Gastroesophageal sphincter (tissue), 4 donors: ENCODE data around the gene SLC25A44. TPM values are rescaled to one million over a fixed set of nuclear protein-coding genes. Genes with fewer than 3 reads are reported as not detected.
A peak's percentile ranks its signal among the peaks of the same experiment; 100 is the strongest.

Source experiments
- ATAC-seq: fragments of 150-250 bp; one replicate; pipeline ENCODE4 v1.9.1; 2016; ENCODE audit warnings: mild to moderate bottlenecking, moderate library complexity
- H3K27ac ChIP-seq, 4 donors: fragments of 200-600 bp; sonication (generic) in 3 of 4; 1 replicate in 3 of 4; 2 replicates in 1 of 4; pipeline ENCODE4 v1.5.1; 2016 to 2019
- H3K27me3 ChIP-seq: fragments of 200-600 bp; sonication (generic); one replicate; pipeline ENCODE4 v1.5.1; 2019
- H3K36me3 ChIP-seq, 2 donors: fragments of 200-600 bp; sonication (generic); one replicate each; pipeline ENCODE4 v1.5.1; 2019; ENCODE audit warnings: control low read depth in 1 of 2
- H3K4me1 ChIP-seq, 3 donors: fragments of 200-600 bp; sonication (generic); 1 replicate in 2 of 3; 2 replicates in 1 of 3; pipeline ENCODE4 v1.5.1; 2016 to 2019; ENCODE audit warnings: control low read depth in 2 of 3
- H3K4me3 ChIP-seq, 2 donors: fragments of 200-600 bp; sonication (generic); one replicate each; pipeline ENCODE4 v1.5.1; 2019; ENCODE audit warnings: mild to moderate bottlenecking in 1 of 2, moderate library complexity in 1 of 2
- H3K9me3 ChIP-seq, 3 donors: fragments of 200-600 bp; sonication (generic); one replicate each; pipeline ENCODE4 v1.5.1; 2017 to 2019; ENCODE audit warnings: control low read depth in 2 of 3
- EP300 ChIP-seq: sonication (generic); formaldehyde crosslinking; IDR thresholded peaks from one replicate; pipeline ENCODE4 v1.6.1; 2017; ENCODE audit warnings: antibody characterized with exemption, mild to moderate bottlenecking
- POLR2A ChIP-seq, 2 donors: fragments of 450-650 bp; IDR thresholded peaks; one replicate each; pipeline ENCODE4 v1.6.1; 2017; ENCODE audit warnings: antibody characterized with exemption in 2 of 2, mild to moderate bottlenecking in 2 of 2, moderate library complexity in 1 of 2
- POLR2AphosphoS5 ChIP-seq: sonication (generic); formaldehyde crosslinking; IDR thresholded peaks from one replicate; pipeline ENCODE4 v1.6.1; 2017; ENCODE audit warnings: antibody characterized with exemption
- WGBS, 2 donors: methylation state at CpG; one replicate each; pipeline ENCODE4 v1.1.5; 2018; ENCODE audit warnings: low coverage in 1 of 2; 5-methylcytosine and 5-hydroxymethylcytosine counted together
- total RNA-seq, 4 donors: library from RNA; depleted of rRNA; stranded (reverse); fragments of >200 nt; gene quantifications; one replicate each; pipeline ENCODE4 v1.1.0, GENCODE V29; 2016
- TF ChIP-seq, protein P1 (sequence below), 4 experiments: fragments of 200-600 bp in 2 of 4; fragments of 450-650 bp in 2 of 4; sonication (generic) in 1 of 4; IDR thresholded peaks; one replicate each; pipeline ENCODE4 v1.5.1; 2017 to 2019; ENCODE audit warnings: antibody characterized with exemption in 4 of 4, mild to moderate bottlenecking in 2 of 4, moderate library complexity in 2 of 4

SLC25A44 gene
- total RNA-seq, 4 donors from 2014 or later, result 9.4 to 17.0 (median 12.7) TPM

DNA sequence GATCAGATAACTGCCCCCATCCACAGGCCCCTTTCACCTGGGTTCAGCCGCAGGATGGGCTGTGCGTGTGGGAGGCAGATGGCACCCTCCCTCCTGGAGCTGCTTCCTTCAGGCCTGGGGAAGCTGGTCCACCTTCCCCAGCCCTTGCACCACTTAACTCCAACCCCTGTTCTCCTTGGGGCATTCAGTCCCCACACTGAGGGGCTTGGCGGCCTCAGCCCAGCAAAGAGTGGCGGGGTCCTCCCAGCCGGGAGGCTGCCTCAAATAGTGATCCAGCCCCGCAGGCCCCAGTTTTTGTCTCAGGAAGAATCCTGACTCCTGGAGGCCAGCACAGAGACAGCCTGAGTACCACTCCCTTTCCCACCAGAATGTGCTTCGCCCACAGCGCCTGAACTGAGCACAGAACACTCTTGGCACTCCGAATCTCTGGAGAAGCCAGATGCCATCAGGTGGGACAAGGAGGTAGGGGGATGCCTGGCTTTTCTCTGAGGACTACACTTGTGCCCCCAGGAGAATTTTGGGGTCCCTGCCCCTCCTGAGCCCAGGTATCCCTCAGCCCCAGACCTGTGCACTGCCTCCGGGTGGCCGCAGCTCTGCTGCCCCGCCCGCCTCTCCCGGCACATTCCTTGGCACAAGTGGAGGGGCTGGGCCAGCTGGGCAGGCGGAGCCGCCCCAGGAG is 53.0 kb downstream of the SLC25A44 start:
- Histone ChIP-seq H3K4me3 (peak overlapping the region in 1 of 2 donors; percentile 6), H3K4me1 (peaks cover 0 to 35% (median 20%) of the 10 kb centered on the region in 3 donors), H3K27me3 (peaks cover 37% of the 10 kb centered on the region), H3K36me3 (peaks cover 0 to 48% of the 10 kb centered on the region in 2 donors), H3K9me3 (no peaks in the 10 kb centered on the region), H3K27ac (peak overlapping the region in 1 of 4 donors; percentile 4)
- peak; percentile 66 for ATAC-seq
- WGBS, 2 donors, result 44% methylated on average over 5 of the region's 16 CpGs; no CpG with 5 or more reads in 1 of the 2 donors
- no peak for TF ChIP-seq EP300
- no peak for TF ChIP-seq POLR2AphosphoS5
- TF ChIP-seq, protein P1, sequence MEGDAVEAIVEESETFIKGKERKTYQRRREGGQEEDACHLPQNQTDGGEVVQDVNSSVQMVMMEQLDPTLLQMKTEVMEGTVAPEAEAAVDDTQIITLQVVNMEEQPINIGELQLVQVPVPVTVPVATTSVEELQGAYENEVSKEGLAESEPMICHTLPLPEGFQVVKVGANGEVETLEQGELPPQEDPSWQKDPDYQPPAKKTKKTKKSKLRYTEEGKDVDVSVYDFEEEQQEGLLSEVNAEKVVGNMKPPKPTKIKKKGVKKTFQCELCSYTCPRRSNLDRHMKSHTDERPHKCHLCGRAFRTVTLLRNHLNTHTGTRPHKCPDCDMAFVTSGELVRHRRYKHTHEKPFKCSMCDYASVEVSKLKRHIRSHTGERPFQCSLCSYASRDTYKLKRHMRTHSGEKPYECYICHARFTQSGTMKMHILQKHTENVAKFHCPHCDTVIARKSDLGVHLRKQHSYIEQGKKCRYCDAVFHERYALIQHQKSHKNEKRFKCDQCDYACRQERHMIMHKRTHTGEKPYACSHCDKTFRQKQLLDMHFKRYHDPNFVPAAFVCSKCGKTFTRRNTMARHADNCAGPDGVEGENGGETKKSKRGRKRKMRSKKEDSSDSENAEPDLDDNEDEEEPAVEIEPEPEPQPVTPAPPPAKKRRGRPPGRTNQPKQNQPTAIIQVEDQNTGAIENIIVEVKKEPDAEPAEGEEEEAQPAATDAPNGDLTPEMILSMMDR (IDR thresholded peaks at IDR 0.05), result no peak
- no peak for TF ChIP-seq POLR2A (IDR thresholded peaks at IDR 0.05)

DNA sequence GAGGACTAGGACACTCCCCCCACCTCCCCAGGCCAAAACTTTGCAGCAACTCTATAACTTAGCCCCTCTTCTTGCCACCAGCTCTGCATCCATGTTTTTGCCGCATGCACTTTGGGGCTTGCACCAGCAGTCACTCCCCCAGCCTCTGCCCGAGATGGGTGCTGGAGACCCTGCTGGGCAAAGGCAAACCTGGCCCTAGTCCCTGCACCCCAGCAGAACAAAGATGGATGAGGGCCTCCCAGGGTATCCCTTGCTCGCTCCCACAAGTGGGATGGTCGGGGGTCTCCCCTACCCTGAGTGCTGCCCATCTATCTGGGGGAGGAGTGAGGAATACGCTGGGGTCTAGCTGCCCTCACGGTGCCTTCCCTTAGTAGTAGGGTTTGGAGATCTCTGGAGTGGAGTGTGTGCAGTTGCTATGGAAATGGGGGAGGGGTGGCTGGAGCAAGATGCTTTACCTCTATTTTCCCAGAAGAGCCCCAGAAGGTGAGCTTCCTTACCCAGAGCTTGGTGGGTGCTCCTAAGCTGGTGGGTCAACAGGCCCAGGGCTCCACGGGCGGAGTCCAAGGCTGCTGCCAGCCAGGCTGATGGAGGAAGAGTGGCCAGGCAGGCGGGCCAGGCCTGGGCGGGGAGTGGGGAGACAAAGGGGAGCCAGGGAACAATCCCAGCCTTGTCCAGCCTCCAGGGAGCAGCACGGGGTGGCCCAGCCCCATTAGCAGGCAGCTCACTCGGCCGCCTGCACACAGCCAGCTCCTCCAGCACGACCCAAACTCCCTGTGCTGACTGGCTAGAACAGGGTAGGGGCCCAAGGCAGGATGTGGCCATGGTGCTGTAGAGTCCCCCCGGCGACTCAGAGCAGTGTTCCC is 53.8 kb downstream of the SLC25A44 start, which contains the start of gene PAQR6:
TSS of gene PAQR6 (minus strand) at position 597 of the 863 bp plus-strand sequence. CDS start 1,325 bp downstream, outside the sequence.
- 40% methylated on average over 1 of the region's 16 CpGs; no CpG with 5 or more reads in 1 of the 2 donors for WGBS, 2 donors
- H3K27ac ChIP-seq, result peak within 1 kb of the TSS in 2 of 4 donors; percentile 4 to 20
- peak; percentile 17 for ATAC-seq

DNA sequence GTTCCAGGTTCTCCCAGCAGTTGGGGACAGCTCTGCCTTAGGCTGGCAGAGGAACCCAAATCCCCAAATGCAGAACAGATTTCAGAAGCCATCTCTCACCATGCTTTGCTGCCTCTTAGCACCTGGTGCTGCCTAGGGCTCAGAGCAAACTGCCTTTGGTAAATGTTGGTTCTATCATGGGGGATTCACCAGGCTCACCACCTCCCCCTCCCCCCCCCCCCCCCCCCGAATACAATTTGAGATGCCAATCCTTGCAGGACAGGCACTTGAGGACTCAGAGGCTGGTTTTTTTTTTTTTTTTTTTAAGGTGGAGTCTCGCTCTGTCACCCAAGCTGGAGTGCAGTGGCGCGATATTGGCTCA is 54.4 kb downstream of the SLC25A44 start:
- TF ChIP-seq, protein P1 (IDR thresholded peaks at IDR 0.05), result no peak
- TF ChIP-seq POLR2A (IDR thresholded peaks at IDR 0.05) (no peak), EP300 (no peak), POLR2AphosphoS5 (no peak)
- H3K27me3 ChIP-seq, result peaks cover 37% of the 10 kb centered on the region
- H3K4me3 ChIP-seq, result no peak overlapping the region
- peaks cover 0 to 35% (median 20%) of the 10 kb centered on the region in 3 donors for H3K4me1 ChIP-seq
- peaks cover 0 to 50% of the 10 kb centered on the region in 2 donors for H3K36me3 ChIP-seq
- no peak for ATAC-seq
- H3K9me3 ChIP-seq, result no peaks in the 10 kb centered on the region
- H3K27ac ChIP-seq, result no peak overlapping the region
- WGBS, 2 donors, result 67% methylated on average over 3 of the region's 4 CpGs; no CpG with 5 or more reads in 1 of the 2 donors

More for the DNA sequence above, 53.8 kb downstream of the SLC25A44 start, which contains the start of gene PAQR6:
- Histone ChIP-seq H3K9me3 (no peaks in the 10 kb centered on the region), H3K4me1 (peaks cover 0 to 35% (median 20%) of the 10 kb centered on the region in 3 donors), H3K4me3 (peak within 1 kb of the TSS in 1 of 2 donors; percentile 6), H3K27me3 (peaks cover 37% of the 10 kb centered on the region), H3K36me3 (peaks cover 0 to 48% of the 10 kb centered on the region in 2 donors)
- TF ChIP-seq POLR2AphosphoS5 (no peak), EP300 (no peak), POLR2A (IDR thresholded peaks at IDR 0.05) (no peak)
- TF ChIP-seq, protein P1 (IDR thresholded peaks at IDR 0.05), result no peak

DNA sequence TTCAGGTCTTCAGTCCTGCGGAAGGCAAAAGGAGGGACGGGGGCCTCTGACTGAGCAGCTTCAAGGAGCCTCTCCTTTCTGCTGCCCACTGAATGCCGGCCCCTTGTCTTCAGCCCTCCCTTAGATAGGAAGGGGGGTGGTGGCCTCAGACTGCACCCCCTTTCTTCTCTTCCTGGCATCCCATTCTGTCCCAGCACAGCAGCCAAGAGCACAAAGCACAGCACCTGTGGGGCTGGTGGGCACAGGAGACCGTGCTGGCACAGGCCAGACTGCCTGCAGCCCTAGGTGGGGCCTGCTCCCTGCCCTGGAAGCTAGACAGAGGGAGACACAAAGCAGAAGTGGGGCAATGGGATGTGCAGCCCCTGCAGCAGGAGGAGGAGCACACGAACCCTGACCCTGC is 55.7 kb downstream of the SLC25A44 start:
- TF ChIP-seq POLR2A (IDR thresholded peaks at IDR 0.05), result no peak
- Histone ChIP-seq H3K4me3 (no peak overlapping the region), H3K4me1 (peaks cover 0 to 35% (median 20%) of the 10 kb centered on the region in 3 donors), H3K27me3 (peaks cover 26% of the 10 kb centered on the region), H3K36me3 (peaks cover 0 to 58% of the 10 kb centered on the region in 2 donors), H3K27ac (no peak overlapping the region), H3K9me3 (no peaks in the 10 kb centered on the region)
- ATAC-seq, result no peak
- 83% methylated on average over 2 of the region's 5 CpGs; no CpG with 5 or more reads in 1 of the 2 donors for WGBS, 2 donors

DNA sequence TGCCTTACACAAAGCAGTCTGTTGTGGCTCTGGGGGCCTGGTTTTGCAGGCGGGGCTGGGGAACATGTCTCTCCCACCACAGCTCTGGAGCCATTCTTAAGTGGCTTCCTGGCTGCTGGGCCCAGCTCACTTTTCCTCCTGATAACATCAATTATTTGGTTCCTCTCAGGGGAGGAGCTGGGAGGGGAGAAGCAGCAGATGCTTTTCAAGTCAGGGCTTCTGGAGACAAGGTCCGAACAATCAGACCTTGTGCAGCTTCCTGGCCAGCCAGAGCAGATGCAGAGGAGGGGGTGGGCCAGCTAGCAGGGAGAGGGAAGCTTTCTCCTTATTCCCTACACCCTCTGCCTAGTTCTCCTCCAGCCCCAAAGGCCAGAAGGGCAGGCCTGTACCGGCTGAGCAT is 57.6 kb downstream of the SLC25A44 start:
- WGBS, 2 donors, result 17% methylated on average over 1 of the region's 3 CpGs; no CpG with 5 or more reads in 1 of the 2 donors
- no peak overlapping the region for H3K27ac ChIP-seq
- no peak for TF ChIP-seq EP300
- TF ChIP-seq, protein P1 (IDR thresholded peaks at IDR 0.05), result no peak
- TF ChIP-seq POLR2AphosphoS5, result no peak
- no peak for TF ChIP-seq POLR2A (IDR thresholded peaks at IDR 0.05)
- H3K4me3 ChIP-seq, result no peak overlapping the region
- ATAC-seq, result no peak
- peaks cover 0 to 77% of the 10 kb centered on the region in 2 donors for H3K36me3 ChIP-seq
- H3K4me1 ChIP-seq, result peaks cover 0 to 19% (median 11%) of the 10 kb centered on the region in 3 donors
- peaks cover 6% of the 10 kb centered on the region for H3K27me3 ChIP-seq
- H3K9me3 ChIP-seq, result no peaks in the 10 kb centered on the region
